ENCODE data around the gene C12orf56.
"Not testable (repeated sequence)": the region's sequence is repeated elsewhere in the genome, so short reads cannot be mapped to it uniquely, and the experiment has no call there.

Gene C12orf56

DNA sequence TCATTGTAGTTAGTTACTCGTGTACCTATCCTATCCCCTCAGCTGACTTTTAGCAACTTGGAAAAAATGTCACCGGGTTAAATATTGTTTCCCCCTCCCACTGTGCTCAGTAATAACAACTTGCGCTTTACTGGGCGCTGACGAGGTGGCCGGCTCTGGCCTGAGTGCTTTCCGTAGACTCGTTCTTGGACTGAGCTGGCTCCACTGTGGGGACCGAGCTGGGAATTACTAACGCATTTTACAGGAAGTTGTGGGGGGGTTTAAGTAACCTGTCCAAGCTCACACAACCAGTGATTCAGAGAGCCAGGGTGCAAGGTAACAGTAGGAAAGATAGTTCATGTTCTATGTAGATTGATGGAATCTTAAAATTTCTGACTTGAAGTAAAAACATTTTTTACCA is 86.0 kb downstream of the C12orf56 start:
- Mint-ChIP-seq H3K9me3 (no peaks in the 10 kb centered on the region), H3K4me1 (ENCODE audit: low read depth) (no peaks in the 10 kb centered on the region), H3K36me3 (ENCODE audit: low read depth) (no peaks in the 10 kb centered on the region), H3K4me3 (no peak overlapping the region), H3K27ac (no peak overlapping the region), H3K27me3 (ENCODE audit: low read depth) (peaks cover 6% of the 10 kb centered on the region)

GRCh38 chr12:64299628-64300027 is 90.9 kb downstream of the C12orf56 start:
- Mint-ChIP-seq H3K4me1 (ENCODE audit: low read depth) (no peaks in the 10 kb centered on the region), H3K4me3 (no peak overlapping the region), H3K9me3 (no peaks in the 10 kb centered on the region), H3K36me3 (ENCODE audit: low read depth) (no peaks in the 10 kb centered on the region), H3K27ac (no peak overlapping the region), H3K27me3 (ENCODE audit: low read depth) (peaks cover 10% of the 10 kb centered on the region)

DNA sequence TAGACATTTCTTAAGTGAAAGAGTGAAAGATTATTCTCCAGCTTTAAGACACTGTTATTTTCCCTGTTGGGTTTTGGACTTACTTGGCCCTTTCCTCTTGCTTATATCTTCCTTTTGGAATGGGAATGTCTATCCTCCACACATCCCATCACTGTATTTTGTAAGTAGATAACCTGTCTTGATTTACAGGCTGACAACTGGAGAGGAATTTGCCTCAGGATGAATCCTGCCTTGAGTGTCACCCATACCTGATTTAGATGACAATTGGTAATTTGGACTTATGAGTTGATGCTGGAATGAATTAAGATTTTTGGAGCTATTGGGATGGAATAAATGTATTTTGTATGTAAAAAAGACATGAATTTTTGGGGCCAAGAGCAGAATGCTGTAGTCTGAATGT is 94.3 kb downstream of the C12orf56 start:
- H3K9me3 Mint-ChIP-seq: no peaks in the 10 kb centered on the region
- peaks cover 10% of the 10 kb centered on the region for H3K27me3 Mint-ChIP-seq (ENCODE audit: low read depth)
- H3K4me1 Mint-ChIP-seq (ENCODE audit: low read depth): no peaks in the 10 kb centered on the region
- no peak overlapping the region for H3K27ac Mint-ChIP-seq
- no peak overlapping the region for H3K4me3 Mint-ChIP-seq
- no peaks in the 10 kb centered on the region for H3K36me3 Mint-ChIP-seq (ENCODE audit: low read depth)

GRCh38 chr12:64293654-64294364 is 96.7 kb downstream of the C12orf56 start:
- no peak overlapping the region for H3K27ac Mint-ChIP-seq
- H3K27me3 Mint-ChIP-seq (ENCODE audit: low read depth): peaks cover 3% of the 10 kb centered on the region
- H3K4me1 Mint-ChIP-seq (ENCODE audit: low read depth): no peaks in the 10 kb centered on the region
- no peaks in the 10 kb centered on the region for H3K9me3 Mint-ChIP-seq
- H3K4me3 Mint-ChIP-seq: no peak overlapping the region
- H3K36me3 Mint-ChIP-seq (ENCODE audit: low read depth): no peaks in the 10 kb centered on the region

DNA sequence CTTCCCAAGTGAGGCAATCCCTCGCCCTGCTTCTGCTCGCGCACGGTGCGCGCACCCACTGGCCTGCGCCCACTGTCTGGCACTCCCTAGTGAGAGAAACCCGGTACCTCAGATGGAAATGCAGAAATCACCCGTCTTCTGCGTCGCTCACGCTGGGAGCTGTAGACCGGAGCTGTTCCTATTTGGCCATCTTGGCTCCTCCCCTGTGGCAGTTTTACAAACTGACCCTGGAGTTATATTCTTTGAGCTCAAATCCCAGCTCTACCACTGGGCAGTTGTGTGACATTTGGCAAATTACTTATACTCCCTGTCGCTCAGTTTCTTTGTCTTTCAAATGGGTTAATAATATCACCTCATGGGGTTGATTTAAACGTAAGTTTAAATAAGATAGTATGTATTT is 97.4 kb downstream of the C12orf56 start:
- not testable (repeated sequence) for H3K4me1 Mint-ChIP-seq (ENCODE audit: low read depth); H3K27ac Mint-ChIP-seq; H3K9me3 Mint-ChIP-seq; H3K36me3 Mint-ChIP-seq (ENCODE audit: low read depth); H3K4me3 Mint-ChIP-seq; H3K27me3 Mint-ChIP-seq (ENCODE audit: low read depth)

- Mint-ChIP-seq H3K9me3 (no peaks in the 10 kb centered on the region), H3K36me3 (ENCODE audit: low read depth) (no peaks in the 10 kb centered on the region), H3K27ac (no peak overlapping the region), H3K4me1 (ENCODE audit: low read depth) (no peaks in the 10 kb centered on the region), H3K4me3 (no peak overlapping the region), H3K27me3 (ENCODE audit: low read depth) (no peaks in the 10 kb centered on the region)
These were observed 104.0 kb downstream of the C12orf56 start for GRCh38 chr12:64286521-64286920.

- Mint-ChIP-seq H3K4me3 (no peak overlapping the region), H3K27me3 (ENCODE audit: low read depth) (no peaks in the 10 kb centered on the region), H3K27ac (no peak overlapping the region), H3K9me3 (no peaks in the 10 kb centered on the region), H3K4me1 (ENCODE audit: low read depth) (no peaks in the 10 kb centered on the region), H3K36me3 (ENCODE audit: low read depth) (no peaks in the 10 kb centered on the region)
These were observed 106.3 kb downstream of the C12orf56 start for GRCh38 chr12:64284256-64284655.

- Mint-ChIP-seq H3K27ac (no peak overlapping the region), H3K36me3 (ENCODE audit: low read depth) (no peaks in the 10 kb centered on the region), H3K4me3 (no peak overlapping the region), H3K9me3 (no peaks in the 10 kb centered on the region), H3K27me3 (ENCODE audit: low read depth) (peaks cover 3% of the 10 kb centered on the region), H3K4me1 (ENCODE audit: low read depth) (no peaks in the 10 kb centered on the region)
These were observed 112.1 kb downstream of the C12orf56 start for GRCh38 chr12:64278421-64278820.

DNA sequence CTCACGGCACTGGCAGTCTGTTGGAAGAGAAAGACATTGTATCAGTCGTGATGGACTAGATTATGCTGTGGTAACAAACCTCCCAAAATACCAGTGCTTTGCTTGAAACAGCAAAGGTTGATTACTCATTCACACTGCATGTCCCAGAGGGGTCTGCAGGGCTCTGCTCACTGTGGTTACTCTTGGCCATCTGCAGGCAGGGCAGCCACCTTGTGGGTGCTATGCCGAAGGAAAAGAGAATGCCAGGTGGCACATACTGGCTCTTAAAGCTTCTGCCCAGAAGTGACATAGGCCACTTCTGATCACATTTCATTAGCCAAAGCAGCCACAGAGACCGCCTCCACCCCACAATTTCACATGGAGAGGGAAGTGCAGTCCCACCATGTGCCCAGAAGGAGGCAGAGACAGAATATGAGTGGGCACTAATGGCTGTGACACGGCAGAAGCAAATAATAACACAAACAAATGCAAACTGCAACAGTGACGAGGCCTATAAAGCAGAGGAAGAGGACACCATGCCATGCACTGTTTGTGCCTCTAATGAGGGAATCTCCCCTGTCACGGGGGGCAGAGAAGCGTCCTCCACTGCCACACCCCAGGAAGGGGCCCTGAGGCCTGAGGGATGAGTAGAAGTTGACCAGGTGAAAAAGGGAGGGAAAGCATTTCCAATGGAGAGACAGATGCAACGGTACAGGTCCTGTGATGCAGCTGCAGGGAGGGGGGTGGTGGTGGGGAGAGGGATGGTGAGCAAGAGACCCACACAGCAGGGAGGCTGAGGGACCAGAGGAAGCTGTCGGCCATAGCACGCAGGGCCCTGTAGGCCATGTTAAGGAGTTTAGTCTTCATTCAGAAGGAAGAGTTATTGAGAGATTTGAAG is 116.8 kb downstream of the C12orf56 start:
- Mint-ChIP-seq H3K9me3 (no peaks in the 10 kb centered on the region), H3K27me3 (ENCODE audit: low read depth) (peaks cover 3% of the 10 kb centered on the region), H3K27ac (no peak overlapping the region), H3K4me1 (ENCODE audit: low read depth) (no peaks in the 10 kb centered on the region), H3K36me3 (ENCODE audit: low read depth) (no peaks in the 10 kb centered on the region), H3K4me3 (no peak overlapping the region)

- Mint-ChIP-seq H3K4me3 (no peak overlapping the region), H3K4me1 (ENCODE audit: low read depth) (peaks cover 3% of the 10 kb centered on the region)
These were observed 120.1 kb downstream of the C12orf56 start for GRCh38 chr12:64270411-64270810.

DNA sequence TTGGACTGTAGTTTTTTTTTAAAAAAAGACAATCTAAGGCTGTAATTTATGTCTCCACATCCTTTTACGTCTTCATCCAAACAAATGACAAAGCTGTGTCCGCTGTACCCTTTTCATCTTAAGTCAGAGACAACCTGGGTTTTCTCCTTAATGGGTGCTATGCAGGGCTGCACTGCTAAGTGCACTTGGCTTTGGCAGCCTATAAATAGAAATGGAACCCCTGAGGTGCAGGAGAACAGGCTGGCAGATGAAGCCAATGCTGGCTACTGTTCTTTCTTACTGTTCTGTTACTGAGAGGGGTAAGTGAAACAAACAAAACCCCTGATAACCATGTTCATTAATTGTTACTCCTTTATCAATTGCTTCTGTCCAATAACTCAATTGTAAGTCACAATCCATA is 121.4 kb downstream of the C12orf56 start:
- Mint-ChIP-seq H3K9me3 (no peaks in the 10 kb centered on the region), H3K4me1 (ENCODE audit: low read depth) (peaks cover 3% of the 10 kb centered on the region), H3K4me3 (no peak overlapping the region), H3K27me3 (ENCODE audit: low read depth) (peaks cover 4% of the 10 kb centered on the region), H3K36me3 (ENCODE audit: low read depth) (no peaks in the 10 kb centered on the region), H3K27ac (no peak overlapping the region)

More at GRCh38 chr12:64270411-64270810, 120.1 kb downstream of the C12orf56 start:
- Mint-ChIP-seq H3K9me3 (no peaks in the 10 kb centered on the region), H3K36me3 (ENCODE audit: low read depth) (no peaks in the 10 kb centered on the region), H3K27me3 (ENCODE audit: low read depth) (no peaks in the 10 kb centered on the region), H3K27ac (no peak overlapping the region)

DNA sequence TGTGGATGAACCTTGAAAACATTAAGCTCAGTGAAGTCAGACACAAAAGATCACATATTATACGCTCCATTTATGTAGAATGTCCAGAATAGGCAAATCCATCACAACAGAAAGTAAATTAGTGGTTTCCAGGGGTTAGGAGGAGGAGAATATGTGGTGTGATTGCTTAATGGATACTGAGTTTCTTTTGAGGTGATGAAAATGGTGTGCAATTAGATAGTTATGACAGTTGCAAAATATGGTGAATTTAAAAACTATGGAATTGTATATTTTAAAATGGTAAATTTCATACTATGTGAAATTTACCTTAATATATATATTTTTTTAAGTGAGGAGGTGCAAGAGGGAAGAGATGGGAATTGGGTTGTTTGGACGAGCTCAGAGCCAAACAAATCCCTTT is 122.1 kb downstream of the C12orf56 start:
- H3K4me3 Mint-ChIP-seq: no peak overlapping the region
- H3K9me3 Mint-ChIP-seq: no peaks in the 10 kb centered on the region
- peaks cover 3% of the 10 kb centered on the region for H3K4me1 Mint-ChIP-seq (ENCODE audit: low read depth)
- no peak overlapping the region for H3K27ac Mint-ChIP-seq
- H3K27me3 Mint-ChIP-seq (ENCODE audit: low read depth): peaks cover 4% of the 10 kb centered on the region
- H3K36me3 Mint-ChIP-seq (ENCODE audit: low read depth): no peaks in the 10 kb centered on the region

DNA sequence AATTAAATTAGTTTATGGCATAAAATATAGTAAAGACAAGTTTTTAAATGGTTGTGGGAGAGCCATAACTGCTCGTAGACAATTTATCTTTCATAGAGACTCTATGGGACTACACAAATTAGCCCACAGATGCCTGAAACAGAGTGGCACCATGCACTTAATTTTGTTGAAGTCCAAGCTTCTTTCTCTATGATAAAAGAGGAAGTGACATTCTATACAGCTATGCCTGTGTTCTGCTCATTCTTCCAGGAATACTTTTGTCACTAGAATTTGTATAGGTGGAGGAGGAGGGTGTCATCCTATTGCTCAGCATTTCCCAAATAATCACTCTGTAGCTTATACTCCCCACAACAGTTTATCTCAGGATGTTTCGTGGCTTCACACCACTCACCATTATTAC is 124.7 kb downstream of the C12orf56 start:
- Mint-ChIP-seq H3K4me1 (ENCODE audit: low read depth) (peaks cover 3% of the 10 kb centered on the region), H3K36me3 (ENCODE audit: low read depth) (no peaks in the 10 kb centered on the region), H3K27ac (no peak overlapping the region), H3K4me3 (no peak overlapping the region), H3K27me3 (ENCODE audit: low read depth) (peaks cover 4% of the 10 kb centered on the region), H3K9me3 (no peaks in the 10 kb centered on the region)

DNA sequence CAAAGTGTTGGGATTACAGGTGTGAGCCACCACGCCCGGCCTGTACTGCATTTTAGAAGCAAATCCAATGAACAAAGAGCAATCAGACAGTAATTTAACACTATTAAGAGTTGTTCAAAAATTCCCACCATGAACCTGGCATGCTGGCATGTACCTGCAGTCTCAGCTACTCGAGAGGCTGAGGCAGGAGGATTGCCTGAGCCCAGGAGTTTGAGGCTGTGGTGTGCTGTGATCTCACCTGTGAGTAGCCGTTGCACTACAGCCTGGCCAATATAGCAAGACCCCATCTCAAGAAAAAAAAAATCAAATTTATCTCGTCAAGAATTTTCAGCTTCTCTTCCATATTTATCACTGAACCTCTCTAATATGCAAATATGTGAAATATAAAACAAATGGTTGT is 128.7 kb downstream of the C12orf56 start:
- Mint-ChIP-seq H3K27ac (no peak overlapping the region), H3K27me3 (ENCODE audit: low read depth) (peaks cover 4% of the 10 kb centered on the region), H3K9me3 (no peaks in the 10 kb centered on the region), H3K4me3 (no peak overlapping the region), H3K4me1 (ENCODE audit: low read depth) (peaks cover 3% of the 10 kb centered on the region), H3K36me3 (ENCODE audit: low read depth) (no peaks in the 10 kb centered on the region)

DNA sequence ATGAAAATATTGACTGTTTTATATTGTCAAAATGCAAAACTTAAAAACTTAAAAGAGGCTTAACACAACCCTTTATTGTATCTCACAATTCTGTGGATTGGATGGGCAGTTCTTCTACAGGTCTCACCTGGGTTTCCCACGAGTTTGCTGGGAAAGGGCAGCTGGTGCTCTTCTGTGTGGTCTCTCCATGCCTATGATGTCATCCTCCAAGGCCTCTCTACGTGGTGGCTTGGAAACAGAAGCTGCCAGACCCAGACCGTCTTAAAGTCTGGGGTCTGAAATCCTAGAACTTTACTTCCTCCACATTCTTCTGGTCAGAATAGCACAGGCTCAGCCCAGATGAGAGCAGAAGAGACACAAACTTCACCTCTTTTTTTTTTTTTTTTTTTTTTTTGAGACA is 132.0 kb downstream of the C12orf56 start:
- Mint-ChIP-seq H3K9me3 (no peaks in the 10 kb centered on the region), H3K4me3 (no peak overlapping the region), H3K27ac (no peak overlapping the region), H3K4me1 (ENCODE audit: low read depth) (no peaks in the 10 kb centered on the region), H3K36me3 (ENCODE audit: low read depth) (no peaks in the 10 kb centered on the region), H3K27me3 (ENCODE audit: low read depth) (no peaks in the 10 kb centered on the region)
